Mesendoderm (in vitro differentiated cells): Measurements from ENCODE around the gene AP4M1.

Source experiments
- DNase-seq: peaks from one replicate; pipeline ENCODE4 v3.0.0; 2013
- H2AK5ac ChIP-seq: 2 replicates; pipeline ENCODE4 v1.6.1; 2013; ENCODE audit warnings: low read length, inconsistent platforms
- H2BK120ac ChIP-seq: 2 replicates; pipeline ENCODE4 v1.6.1; 2013; ENCODE audit warnings: low read depth, mild to moderate bottlenecking, low read length, moderate library complexity, mixed read lengths
- H2BK15ac ChIP-seq: replicated peaks from 2 replicates; pipeline ENCODE4 v1.6.1; 2013; ENCODE audit warnings: low read depth, mild to moderate bottlenecking, moderate library complexity
- H2BK5ac ChIP-seq: 2 replicates; pipeline ENCODE4 v1.6.1; 2013; ENCODE audit warnings: low read length, inconsistent platforms
- H3K18ac ChIP-seq: 2 replicates; pipeline ENCODE4 v1.6.1; 2013; ENCODE audit warnings: mild to moderate bottlenecking, low read length, mixed read lengths
- H3K23ac ChIP-seq: one replicate; pipeline ENCODE4 v1.6.1; 2013; ENCODE audit warnings: low read length
- H3K27ac ChIP-seq: 2 replicates; pipeline ENCODE4 v1.5.1; 2013; ENCODE audit warnings: low read depth, mild to moderate bottlenecking, inconsistent platforms, low read length, moderate library complexity
- H3K27me3 ChIP-seq: 2 replicates; pipeline ENCODE4 v1.6.1; 2013; ENCODE audit warnings: low read length, control low read depth, mild to moderate bottlenecking, inconsistent platforms; ENCODE audit not compliant: insufficient read depth, poor library complexity
- H3K36me3 ChIP-seq: 2 replicates; pipeline ENCODE4 v1.6.1; 2013; ENCODE audit warnings: low read length, inconsistent platforms; ENCODE audit not compliant: control insufficient read depth, insufficient read depth
- H3K4ac ChIP-seq: one replicate; pipeline ENCODE4 v1.6.1; 2013; ENCODE audit warnings: low read depth, mild to moderate bottlenecking, low read length, moderate library complexity
- H3K4me1 ChIP-seq: 2 replicates; pipeline ENCODE4 v1.6.1; 2013; ENCODE audit warnings: low read depth, low read length, inconsistent platforms; ENCODE audit not compliant: control insufficient read depth
- H3K4me2 ChIP-seq: 2 replicates; pipeline ENCODE4 v1.6.1; 2013; ENCODE audit warnings: low read length
- H3K4me3 ChIP-seq: 2 replicates; pipeline ENCODE4 v1.5.1; 2013; ENCODE audit warnings: mild to moderate bottlenecking, low read length
- H3K56ac ChIP-seq: one replicate; pipeline ENCODE4 v1.6.1; 2013; ENCODE audit warnings: low read length
- H3K79me1 ChIP-seq: 2 replicates; pipeline ENCODE4 v1.6.1; 2013; ENCODE audit warnings: low read length, inconsistent platforms
- H3K79me2 ChIP-seq: 2 replicates; pipeline ENCODE4 v1.6.1; 2013; ENCODE audit warnings: mild to moderate bottlenecking, low read length; ENCODE audit not compliant: control insufficient read depth, insufficient read depth
- H3K9ac ChIP-seq: 2 replicates; pipeline ENCODE4 v1.6.1; 2013; ENCODE audit warnings: low read length, inconsistent platforms
- H4K5ac ChIP-seq: one replicate; pipeline ENCODE4 v1.6.1; 2013; ENCODE audit warnings: low read length
- H4K8ac ChIP-seq: one replicate; pipeline ENCODE4 v1.6.1; 2013; ENCODE audit warnings: low read depth, mild to moderate bottlenecking, control low read depth, low read length, moderate library complexity
- WGBS: extraction: QIAGEN DNeasy Blood & Tissue Kit; methylation state at CpG from one replicate; pipeline ENCODE4 v1.1.7; 2013; ENCODE audit warnings: low lambda C conversion rate, missing lambda C conversion rate; ENCODE audit not compliant: insufficient coverage; ENCODE audit errors: extremely low coverage; 5-methylcytosine and 5-hydroxymethylcytosine counted together

The AP4M1 gene

DNA sequence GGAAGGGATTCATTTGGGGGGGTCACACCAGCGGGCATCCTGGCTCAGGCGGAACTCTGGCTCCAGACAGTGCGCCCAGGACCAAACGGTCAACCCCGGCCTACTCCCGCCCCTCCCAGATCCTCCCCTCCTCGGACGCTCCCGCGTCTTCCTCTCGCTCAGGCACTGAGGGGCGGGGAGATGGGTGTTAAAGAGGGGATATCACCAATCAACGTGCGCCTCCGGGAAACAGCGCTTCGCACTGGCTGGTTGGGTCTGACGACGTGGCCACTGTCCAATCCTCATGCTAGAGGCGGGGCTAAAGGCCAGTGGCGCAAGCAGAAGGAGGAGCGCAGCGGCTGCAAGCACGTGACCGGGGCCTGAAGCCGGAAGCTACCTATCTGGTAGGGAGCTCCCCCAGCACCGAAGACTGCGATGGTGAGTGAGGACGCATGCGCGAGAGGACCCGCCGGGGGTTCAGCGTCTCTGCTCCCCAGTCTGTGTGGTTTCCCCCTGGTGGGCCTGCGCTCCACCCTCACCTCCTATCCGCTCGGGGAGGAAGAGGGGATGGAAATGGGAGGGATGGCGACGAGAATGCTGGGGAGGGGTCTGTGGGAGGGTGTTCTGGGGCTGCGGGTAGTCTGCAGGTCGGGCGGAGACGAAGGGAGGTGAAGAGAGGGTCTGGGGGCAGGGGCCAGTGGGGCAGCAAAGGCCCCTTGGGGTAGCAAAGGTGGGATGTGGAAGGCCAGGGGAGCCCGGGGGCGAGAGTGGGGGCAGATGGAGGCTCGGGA, 47.3 kb downstream of the AP4M1 start, which contains the start of gene LAMTOR4:
Gene LAMTOR4 (plus strand): TSS at position 360 of the 770 bp plus-strand sequence. CDS start 55 bp downstream, at position 415.
- Histone ChIP-seq H3K36me3 (no peaks in the 10 kb centered on the region), H3K18ac (peak within 1 kb of the TSS; percentile 8), H3K4me1 (peaks cover 2% of the 10 kb centered on the region), H3K4me3 (peak within 1 kb of the TSS; percentile 90), H4K8ac (peak within 1 kb of the TSS; percentile 65), H3K79me2 (peaks cover 8% of the 10 kb centered on the region), H3K27me3 (no peaks in the 10 kb centered on the region), H2BK120ac (no peak within 1 kb of the TSS), H3K23ac (no peak within 1 kb of the TSS), H2BK15ac (no peak within 1 kb of the TSS), H3K79me1 (peaks cover 3% of the 10 kb centered on the region), H3K4me2 (peak within 1 kb of the TSS; percentile 87), H3K27ac (peak within 1 kb of the TSS; percentile 14), H2BK5ac (peak within 1 kb of the TSS; percentile 86), H3K4ac (peak within 1 kb of the TSS; percentile 62), H4K5ac (no peak within 1 kb of the TSS), H3K56ac (peak within 1 kb of the TSS; percentile 100), H2AK5ac (no peak within 1 kb of the TSS), H3K9ac (peak within 1 kb of the TSS; percentile 97)
- DNase-seq: peak; percentile 100
- no CpG with 5 or more reads among the region's 46 CpGs for WGBS

DNA sequence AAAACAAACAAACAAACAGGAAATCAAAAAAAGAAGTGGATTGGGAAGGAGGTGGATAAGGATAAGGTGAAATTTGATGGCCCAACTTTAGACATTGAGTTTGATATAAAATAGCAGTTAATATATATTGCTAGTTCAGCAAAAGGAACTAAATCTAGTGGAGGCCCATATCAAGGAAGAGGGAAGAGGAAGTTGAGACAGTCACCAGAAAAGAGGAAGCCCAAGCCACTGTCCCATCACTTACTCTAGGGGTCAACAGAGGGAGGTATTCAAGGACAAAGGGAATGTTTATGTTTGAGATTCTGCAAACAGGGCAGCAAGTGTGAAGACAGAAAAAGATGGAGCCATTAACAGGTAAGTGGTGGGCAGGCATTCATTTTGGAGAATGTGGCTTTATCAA, 51.0 kb downstream of the AP4M1 start:
- Histone ChIP-seq H3K4me2 (no peak overlapping the region), H3K4me1 (peaks cover 10% of the 10 kb centered on the region), H3K27me3 (no peaks in the 10 kb centered on the region), H3K56ac (no peak overlapping the region), H3K36me3 (peaks cover 11% of the 10 kb centered on the region), H2BK120ac (no peak overlapping the region), H2BK5ac (no peak overlapping the region), H3K79me2 (peaks cover 8% of the 10 kb centered on the region), H3K18ac (no peak overlapping the region), H3K4me3 (no peak overlapping the region), H3K23ac (no peak overlapping the region), H3K4ac (no peak overlapping the region), H3K79me1 (peaks cover 15% of the 10 kb centered on the region), H3K27ac (no peak overlapping the region), H4K8ac (no peak overlapping the region), H2BK15ac (no peak overlapping the region), H2AK5ac (no peak overlapping the region), H3K9ac (no peak overlapping the region), H4K5ac (no peak overlapping the region)
- DNase-seq: peak; percentile 15

DNA sequence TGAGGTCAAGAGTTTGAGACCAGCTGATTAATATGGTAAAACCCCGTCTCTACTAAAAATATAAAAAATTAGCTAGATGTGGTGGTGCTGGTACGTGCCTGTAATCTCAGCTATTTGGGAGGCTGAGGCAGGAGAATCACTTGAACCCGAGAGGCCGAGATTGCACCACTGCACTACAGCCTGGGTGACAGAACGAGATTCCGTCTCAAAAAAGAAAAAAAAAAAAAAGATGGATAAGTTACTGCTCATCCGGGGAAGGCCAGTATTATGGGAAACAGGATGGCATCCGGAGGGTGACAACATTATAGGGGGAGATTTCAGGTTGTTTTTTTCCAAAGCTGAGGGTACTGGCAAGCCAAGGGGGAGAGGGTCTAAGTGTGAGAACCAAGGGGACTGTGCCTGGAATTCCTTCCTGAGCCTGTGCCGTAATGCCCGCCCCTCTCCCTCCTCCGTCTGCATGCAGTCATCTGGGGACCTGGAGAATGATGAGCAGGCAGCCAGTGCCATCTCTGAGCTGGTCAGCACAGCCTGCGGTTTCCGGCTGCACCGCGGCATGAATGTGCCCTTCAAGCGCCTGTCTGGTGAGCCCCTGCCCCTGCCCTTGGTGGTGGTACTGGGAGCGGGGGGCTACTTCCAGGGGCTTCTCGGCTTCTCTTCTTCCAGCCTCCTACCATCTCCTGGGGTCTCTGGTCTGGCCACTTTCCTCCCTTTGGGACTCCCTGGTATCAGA, 51.7 kb downstream of the AP4M1 start:
- no CpG with 5 or more reads among the region's 18 CpGs for WGBS
- DNase-seq: no peak

DNA sequence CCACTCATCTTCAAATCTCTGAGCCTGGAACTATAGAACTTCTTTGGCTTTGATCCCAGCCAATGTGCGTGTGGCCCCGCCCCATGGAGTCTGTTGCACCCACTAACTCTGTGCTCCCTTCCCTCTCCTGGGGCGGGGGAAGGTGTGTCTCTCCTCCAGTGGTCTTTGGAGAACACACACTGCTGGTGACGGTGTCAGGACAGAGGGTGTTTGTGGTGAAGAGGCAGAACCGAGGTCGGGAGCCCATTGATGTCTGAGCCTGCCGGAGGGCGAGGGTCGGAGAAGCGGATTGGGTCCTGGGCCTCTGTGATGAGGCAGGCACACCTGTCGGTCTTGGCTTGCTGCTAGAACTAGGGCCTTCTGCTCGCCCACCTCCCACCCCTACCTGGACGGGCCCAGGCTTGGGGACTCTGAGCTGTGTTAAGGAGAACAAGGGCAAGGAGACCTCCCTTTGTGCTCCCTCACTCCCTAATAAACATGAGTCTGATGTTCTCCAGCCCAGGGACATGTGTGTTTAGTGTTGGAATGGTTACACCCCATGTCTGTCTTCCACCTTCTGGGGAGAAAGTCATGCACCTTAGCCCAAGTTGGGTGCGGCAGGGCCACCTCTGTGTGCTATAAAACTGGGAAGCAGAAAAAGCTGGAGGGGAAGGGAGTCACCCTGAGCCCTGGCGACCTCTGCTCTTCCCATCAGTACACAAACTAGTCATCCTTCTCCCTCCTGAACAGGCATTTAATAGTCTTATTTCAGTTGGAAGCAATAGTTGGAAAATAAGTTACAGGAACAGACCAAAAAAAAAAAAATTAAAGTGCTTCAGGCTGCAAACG, 52.5 kb downstream of the AP4M1 start:
- Histone ChIP-seq H4K5ac (no peak overlapping the region), H3K4me3 (no peak overlapping the region), H4K8ac (no peak overlapping the region), H3K18ac (no peak overlapping the region), H3K4me1 (peaks cover 12% of the 10 kb centered on the region), H2BK15ac (no peak overlapping the region), H3K27me3 (no peaks in the 10 kb centered on the region), H3K9ac (no peak overlapping the region), H3K27ac (no peak overlapping the region), H2BK120ac (no peak overlapping the region), H3K36me3 (peaks cover 11% of the 10 kb centered on the region), H3K4ac (no peak overlapping the region), H3K4me2 (no peak overlapping the region), H3K23ac (peak overlapping the region; percentile 76), H2AK5ac (no peak overlapping the region), H3K79me2 (peaks cover 8% of the 10 kb centered on the region), H3K79me1 (peaks cover 18% of the 10 kb centered on the region), H2BK5ac (no peak overlapping the region), H3K56ac (peak overlapping the region; percentile 6)
- no CpG with 5 or more reads among the region's 16 CpGs for WGBS
- DNase-seq: no peak

More for the DNA sequence above, 51.7 kb downstream of the AP4M1 start:
- Histone ChIP-seq H3K4me2 (no peak overlapping the region), H3K23ac (no peak overlapping the region), H4K5ac (no peak overlapping the region), H3K27me3 (no peaks in the 10 kb centered on the region), H2BK15ac (no peak overlapping the region), H3K27ac (no peak overlapping the region), H3K36me3 (peaks cover 11% of the 10 kb centered on the region), H3K79me2 (peaks cover 8% of the 10 kb centered on the region), H3K79me1 (peaks cover 18% of the 10 kb centered on the region), H4K8ac (no peak overlapping the region), H2BK5ac (no peak overlapping the region), H3K18ac (no peak overlapping the region), H3K4me1 (peaks cover 14% of the 10 kb centered on the region), H3K4me3 (no peak overlapping the region), H3K56ac (no peak overlapping the region), H2AK5ac (no peak overlapping the region), H3K9ac (no peak overlapping the region), H2BK120ac (no peak overlapping the region), H3K4ac (no peak overlapping the region)

DNA sequence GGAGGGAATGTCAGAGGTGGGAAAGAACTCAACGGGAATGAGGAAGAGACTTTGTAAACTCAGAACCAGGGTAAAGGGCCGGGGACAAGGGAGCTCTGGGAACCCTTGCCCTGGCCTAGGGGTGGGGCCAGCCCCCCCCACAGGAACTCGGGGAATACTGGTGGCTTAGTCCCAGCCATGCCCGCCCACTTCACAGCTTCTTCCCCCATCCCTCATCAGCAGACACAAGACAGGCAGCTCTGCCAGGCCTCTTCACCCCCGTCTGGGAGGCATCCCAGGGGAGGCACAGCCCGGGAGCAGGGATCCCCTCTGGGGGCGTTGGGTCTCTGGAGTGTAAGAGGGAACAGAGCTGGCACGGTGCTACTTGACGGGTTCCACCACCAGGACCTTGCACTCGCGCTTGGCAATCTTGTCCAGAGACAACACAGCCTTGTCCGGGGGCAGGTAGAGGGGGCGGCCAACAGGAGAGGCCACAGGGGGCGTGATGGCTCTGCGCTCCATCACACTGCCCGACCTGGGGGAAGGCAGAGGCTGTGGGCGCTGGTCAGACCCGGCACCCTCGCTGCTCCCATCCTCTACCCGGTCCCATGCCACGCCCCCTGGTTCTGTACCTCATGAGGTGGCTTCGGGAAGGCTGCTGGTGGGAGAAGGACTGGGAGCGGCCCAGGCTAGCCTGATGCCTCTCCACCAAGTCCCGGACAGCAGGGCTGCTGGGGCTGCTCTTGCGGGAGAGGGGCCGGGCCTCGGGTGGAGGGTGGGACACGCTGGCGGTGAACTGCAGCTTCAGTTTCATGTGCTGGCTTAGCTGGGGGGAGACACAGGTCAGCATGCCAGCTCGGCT, 53.4 kb downstream of the AP4M1 start:
- H3K56ac ChIP-seq: no peak overlapping the region
- H2BK15ac ChIP-seq: no peak overlapping the region
- H3K4me3 ChIP-seq: no peak overlapping the region
- H2BK5ac ChIP-seq: no peak overlapping the region
- H3K4ac ChIP-seq: no peak overlapping the region
- WGBS: no CpG with 5 or more reads among the region's 30 CpGs
- H3K18ac ChIP-seq: no peak overlapping the region
- H3K9ac ChIP-seq: peak overlapping the region; percentile 8
- peaks cover 11% of the 10 kb centered on the region for H3K36me3 ChIP-seq
- H4K5ac ChIP-seq: no peak overlapping the region
- H3K79me2 ChIP-seq: peaks cover 3% of the 10 kb centered on the region
- H4K8ac ChIP-seq: no peak overlapping the region
- H3K27ac ChIP-seq: peak overlapping the region; percentile 33
- no peak overlapping the region for H2BK120ac ChIP-seq
- no peak overlapping the region for H3K23ac ChIP-seq
- no peaks in the 10 kb centered on the region for H3K27me3 ChIP-seq
- DNase-seq: peak; percentile 77
- peaks cover 12% of the 10 kb centered on the region for H3K4me1 ChIP-seq
- no peak overlapping the region for H3K4me2 ChIP-seq
- no peak overlapping the region for H2AK5ac ChIP-seq
- peaks cover 17% of the 10 kb centered on the region for H3K79me1 ChIP-seq
